Pancreas (tissue), 10 donors: Measurements from ENCODE around the gene GTSE1. TPM values are rescaled to one million over a fixed set of nuclear protein-coding genes. Genes with fewer than 3 reads are reported as not detected.

Experiments used
- ATAC-seq, 4 donors: fragments of 200-7000 bp; cut with Tn5 transposase; one replicate each; pipeline versions ENCODE4 v1.8.0 to v1.9.1; 2020; ENCODE audit warnings: mild to moderate bottlenecking in 4 of 4, moderate library complexity in 4 of 4
- DNase-seq, 6 donors: peaks; one replicate each; pipeline ENCODE4 v3.0.0-alpha.2; 2020
- FAIRE-seq: peaks from 2 replicates; lab custom pipeline; 2012; peaks lifted over from hg19 to GRCh38; lab: Jason Lieb, UNC
- H3K27ac ChIP-seq, 4 donors: fragments of 200-600 bp; sonication (generic); 1 replicate in 3 of 4; 2 replicates in 1 of 4; pipeline versions ENCODE4 v1.5.0 to v1.8.0; 2020
- H3K27me3 ChIP-seq, 4 donors: fragments of 200-600 bp; one replicate each; pipeline ENCODE4 v1.8.0; 2021
- H3K36me3 ChIP-seq, 3 donors: fragments of 200-600 bp; sonication (generic) in 1 of 3; one replicate each; pipeline versions ENCODE4 v1.5.0 to v1.8.0; 2020 to 2021
- H3K4me1 ChIP-seq, 3 donors: fragments of 200-600 bp; one replicate each; pipeline ENCODE4 v1.8.0; 2021
- H3K4me3 ChIP-seq, 4 donors: fragments of 200-600 bp; sonication (generic) in 2 of 4; one replicate each; pipeline versions ENCODE4 v1.5.0 to v1.8.0; 2020 to 2021
- H3K9me3 ChIP-seq, 4 donors: fragments of 200-600 bp; one replicate each; pipeline ENCODE4 v1.8.0; 2021
- WGBS, 2 donors: extraction: QIAGEN DNeasy Blood & Tissue Kit; methylation state at CpG; one replicate each; pipeline ENCODE4 v1.1.7; 2013; 5-methylcytosine and 5-hydroxymethylcytosine counted together
- intact Hi-C, 3 donors: fragments of 100-400 bp; cut with DNase I; formaldehyde crosslinking; loops; one replicate each; pipeline versions ENCODE4 v1.11.1 to v1.14.2; 2022
- polyA plus RNA-seq, 2 donors: library from polyadenylated mRNA; stranded (reverse); fragments of 200-250 nt; gene quantifications; one replicate each; pipeline ENCODE4 v1.2.3, GENCODE V29; 2013
- total RNA-seq, 6 donors: library from RNA; stranded (reverse); fragmentation: NEBNext Ultra II Directional in 4 of 6; extraction: Animal tissue kit (Norgen Biotek cat#: 25700) in 4 of 6; gene quantifications; one replicate each; pipeline versions ENCODE4 v1.2.1 to v1.2.4, GENCODE V29; 2021 to 2023
- TF ChIP-seq, protein P1 (sequence below), 4 donors: fragments of 200-600 bp; sonication (generic) in 3 of 4; IDR thresholded peaks; one replicate each; pipeline versions ENCODE4 v1.5.0 to v1.8.0; 2021; ENCODE audit warnings: antibody characterized with exemption in 4 of 4
- donor health status: healthy with polysubstance abuse.
- donor health status: DM: no; HTN: no; CAD: no; lungs with moderate emphysema.
- donor health status: DM: no; HTN: no; CAD: no.
- donor health status: control.
- donor health status: control.
- donor health status: Bipolar disorder and iron deficiency.
- donor health status: DM: yes; HTN: yes; CAD: no.
- donor health status: DM: no; HTN: no; CAD: no.
- donor health status: DM: no; HTN: no; CAD: no.
- donor health status: DM: yes; HTN: yes; CAD: no.

Gene GTSE1
- total and polyA plus RNA-seq, 8 donors, result 0.12 to 0.75 (median 0.23) TPM; not detected in 1

DNA sequence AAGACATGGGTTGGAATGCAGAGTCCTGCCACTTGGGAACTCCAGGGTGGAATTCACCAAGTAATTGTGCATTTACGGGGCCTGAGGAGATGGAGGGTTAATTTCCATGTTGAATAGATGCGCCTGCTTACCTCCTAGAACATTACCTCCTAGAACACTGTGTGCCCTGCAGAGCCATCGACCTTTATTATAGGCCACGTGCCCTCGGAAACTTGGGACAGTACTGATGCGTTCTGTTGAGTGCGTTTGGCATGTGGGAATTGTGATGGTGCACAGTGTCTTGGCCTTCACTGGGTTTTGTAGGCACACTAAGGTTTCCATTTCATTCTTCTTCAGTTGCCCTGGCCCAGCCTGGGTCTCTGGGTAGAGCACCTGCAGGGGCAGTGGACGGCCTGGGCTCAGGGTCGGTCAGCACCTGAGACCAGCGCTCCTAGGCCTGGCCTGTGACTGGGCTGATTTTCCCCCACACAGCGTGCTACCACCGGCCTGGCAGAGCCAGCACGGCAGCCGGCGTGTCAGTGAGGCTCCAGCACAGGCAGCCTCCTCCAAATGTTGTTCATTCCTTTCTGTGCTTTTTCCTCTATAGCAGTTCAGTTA, 51.5 kb downstream of the GTSE1 start:
- ATAC-seq (no peak), FAIRE-seq (no peak), DNase-seq (peak in 3 of 6 donors; percentile 45 to 54 (median 52))
- H3K36me3 ChIP-seq, result peaks cover 0 to 50% (median 32%) of the 10 kb centered on the region in 3 donors
- H3K4me3 ChIP-seq, result no peak overlapping the region
- intact Hi-C loops, result no loop called here
- no peaks in the 10 kb centered on the region for H3K9me3 ChIP-seq
- H3K4me1 ChIP-seq, result peaks cover 17 to 41% (median 39%) of the 10 kb centered on the region in 3 donors
- 81 to 88% methylated on average over 15 of the region's 15 CpGs for WGBS, 2 donors
- peak overlapping the region in 3 of 4 donors; percentile 65 to 76 (median 73) for H3K27ac ChIP-seq
- TF ChIP-seq, protein P1, sequence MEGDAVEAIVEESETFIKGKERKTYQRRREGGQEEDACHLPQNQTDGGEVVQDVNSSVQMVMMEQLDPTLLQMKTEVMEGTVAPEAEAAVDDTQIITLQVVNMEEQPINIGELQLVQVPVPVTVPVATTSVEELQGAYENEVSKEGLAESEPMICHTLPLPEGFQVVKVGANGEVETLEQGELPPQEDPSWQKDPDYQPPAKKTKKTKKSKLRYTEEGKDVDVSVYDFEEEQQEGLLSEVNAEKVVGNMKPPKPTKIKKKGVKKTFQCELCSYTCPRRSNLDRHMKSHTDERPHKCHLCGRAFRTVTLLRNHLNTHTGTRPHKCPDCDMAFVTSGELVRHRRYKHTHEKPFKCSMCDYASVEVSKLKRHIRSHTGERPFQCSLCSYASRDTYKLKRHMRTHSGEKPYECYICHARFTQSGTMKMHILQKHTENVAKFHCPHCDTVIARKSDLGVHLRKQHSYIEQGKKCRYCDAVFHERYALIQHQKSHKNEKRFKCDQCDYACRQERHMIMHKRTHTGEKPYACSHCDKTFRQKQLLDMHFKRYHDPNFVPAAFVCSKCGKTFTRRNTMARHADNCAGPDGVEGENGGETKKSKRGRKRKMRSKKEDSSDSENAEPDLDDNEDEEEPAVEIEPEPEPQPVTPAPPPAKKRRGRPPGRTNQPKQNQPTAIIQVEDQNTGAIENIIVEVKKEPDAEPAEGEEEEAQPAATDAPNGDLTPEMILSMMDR (IDR thresholded peaks at IDR 0.05), result no peak
- H3K27me3 ChIP-seq, result no peaks in the 10 kb centered on the region

DNA sequence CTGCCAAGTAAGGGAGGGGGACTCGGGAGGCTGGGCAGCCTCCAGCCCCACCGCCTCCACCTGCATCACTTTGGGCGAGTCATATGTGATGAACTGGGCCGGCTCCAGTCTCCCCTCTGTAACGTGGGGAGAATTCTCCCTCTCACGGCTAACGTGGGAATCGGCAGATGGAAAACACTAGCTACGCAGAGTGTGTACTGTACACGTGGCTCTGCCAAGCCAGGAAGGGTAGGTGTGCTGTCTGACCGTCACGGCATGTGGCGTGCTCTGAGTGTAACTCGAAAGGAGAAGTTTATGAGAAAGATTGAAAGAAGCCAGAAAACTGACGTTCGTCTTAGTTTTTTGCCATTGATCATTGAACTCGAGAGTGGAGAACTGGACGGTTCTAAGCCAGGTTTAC, 52.6 kb downstream of the GTSE1 start:
- FAIRE-seq, result no peak
- WGBS, 2 donors, result 43 to 44% methylated on average over 18 of the region's 18 CpGs
- Histone ChIP-seq H3K36me3 (peaks cover 0 to 41% (median 32%) of the 10 kb centered on the region in 3 donors), H3K27me3 (no peaks in the 10 kb centered on the region), H3K4me3 (no peak overlapping the region), H3K4me1 (peaks cover 17 to 44% (median 43%) of the 10 kb centered on the region in 3 donors), H3K9me3 (no peaks in the 10 kb centered on the region), H3K27ac (peak overlapping the region; percentile 57 to 76 (median 69))
- TF ChIP-seq, protein P1 (IDR thresholded peaks at IDR 0.05), result no peak
- ATAC-seq, result peak; percentile 57 to 67 (median 60)
- intact Hi-C loops, result no loop called here
- peak; percentile 66 to 82 (median 76) for DNase-seq

DNA sequence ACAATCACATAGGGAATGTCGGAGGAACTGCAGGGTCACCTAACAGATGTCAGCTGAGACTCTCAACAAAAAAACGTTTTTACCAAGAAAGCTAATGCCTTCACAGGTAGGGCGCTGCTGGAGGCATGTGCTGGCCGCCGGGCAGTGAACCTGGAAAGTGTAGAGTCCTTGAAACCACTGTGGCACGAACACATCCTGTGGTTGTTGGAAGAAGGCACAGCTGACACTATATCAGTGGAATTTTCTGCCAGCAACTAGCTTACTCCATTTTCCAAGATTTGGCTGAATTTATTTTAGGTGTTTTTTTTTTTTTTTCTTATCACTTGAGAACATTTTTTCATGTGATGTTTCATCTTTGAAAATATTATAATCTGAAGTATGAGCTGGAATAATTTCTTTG, 53.0 kb downstream of the GTSE1 start:
- Histone ChIP-seq H3K4me3 (no peak overlapping the region), H3K4me1 (peaks cover 20 to 44% (median 43%) of the 10 kb centered on the region in 3 donors), H3K36me3 (peaks cover 0 to 38% (median 32%) of the 10 kb centered on the region in 3 donors), H3K9me3 (no peaks in the 10 kb centered on the region), H3K27ac (peak overlapping the region; percentile 57 to 76 (median 69)), H3K27me3 (no peaks in the 10 kb centered on the region)
- FAIRE-seq (no peak), DNase-seq (peak in 5 of 6 donors; percentile 46 to 66 (median 56)), ATAC-seq (peak; percentile 36 to 52 (median 46))
- 37 to 48% methylated on average over 6 of the region's 6 CpGs for WGBS, 2 donors
- TF ChIP-seq, protein P1 (IDR thresholded peaks at IDR 0.05), result no peak
- intact Hi-C loops, result loop anchor here in 2 of 3 donors (5.0 to 10.0 kb wide), 2 partner anchors 43 to 195 kb away; no protein-coding TSS in a partner anchor

GRCh38 chr22:46350121-46350520, 53.5 kb downstream of the GTSE1 start:
- WGBS, 2 donors, result 51 to 60% methylated on average over 7 of the region's 7 CpGs
- H3K27ac ChIP-seq, result peak overlapping the region in 3 of 4 donors; percentile 65 to 76 (median 73)
- intact Hi-C loops, result loop anchor here in 2 of 3 donors (5.0 to 10.0 kb wide), 2 partner anchors 42 to 195 kb away; no protein-coding TSS in a partner anchor
- H3K4me3 ChIP-seq, result no peak overlapping the region
- H3K27me3 ChIP-seq, result no peaks in the 10 kb centered on the region
- no peak for DNase-seq
- no peak for ATAC-seq
- H3K4me1 ChIP-seq, result peaks cover 24 to 44% (median 43%) of the 10 kb centered on the region in 3 donors
- no peak for FAIRE-seq
- no peaks in the 10 kb centered on the region for H3K9me3 ChIP-seq
- TF ChIP-seq, protein P1 (IDR thresholded peaks at IDR 0.05), result no peak
- H3K36me3 ChIP-seq, result peaks cover 0 to 34% (median 32%) of the 10 kb centered on the region in 3 donors
